H1 (cell line): Measurements from ENCODE around the gene CCDC63.

Experiments used
- CTCF ChIP-seq, 3 experiments: IDR thresholded peaks; 1 replicate in 2 of 3; 2 replicates in 1 of 3; pipeline versions ENCODE4 v1.5.1 to v1.6.1; 2011; ENCODE audit warnings: low read length in 3 of 3, mild to moderate bottlenecking in 3 of 3, inconsistent platforms in 2 of 3, low read depth in 1 of 3, moderate library complexity in 1 of 3; ENCODE audit not compliant: insufficient read depth in 1 of 3; ENCODE audit errors: control extremely low read depth in 1 of 3
- EP300 ChIP-seq, 2 experiments: IDR thresholded peaks; 1 replicate in 1 of 2; 2 replicates in 1 of 2; pipeline ENCODE4 v1.6.1; 2011 to 2012; ENCODE audit warnings: low read depth in 2 of 2, low read length in 2 of 2, mild to moderate bottlenecking in 2 of 2, borderline replicate concordance in 1 of 2, inconsistent platforms in 1 of 2, moderate library complexity in 1 of 2

DNA sequence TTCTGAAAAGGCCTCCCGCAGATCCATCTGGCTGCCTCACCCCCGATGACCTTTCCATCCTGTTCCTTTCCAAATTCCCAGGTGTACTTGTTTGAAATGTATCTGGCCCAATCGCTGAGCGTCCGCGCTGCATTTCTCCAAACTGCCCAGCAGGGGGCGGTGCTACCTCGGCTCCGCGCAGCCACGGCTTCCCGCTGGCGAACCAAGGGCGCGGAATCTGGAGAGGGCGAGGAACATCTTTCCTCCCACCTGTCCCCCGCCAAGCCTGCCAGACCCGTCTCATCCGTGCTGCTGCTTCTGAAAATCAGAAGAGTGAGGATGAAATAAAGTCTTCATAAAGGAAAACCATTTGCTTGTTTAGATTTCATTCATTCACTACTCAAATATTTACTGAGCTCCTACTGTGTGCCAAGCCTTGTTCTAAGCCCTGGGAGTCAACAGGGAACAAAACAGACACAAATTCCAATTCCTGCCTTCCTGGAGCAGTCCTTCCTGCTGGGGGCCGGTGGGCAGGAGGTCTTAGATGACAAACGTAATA is 90.4 kb downstream of the CCDC63 start:
- 0 out of 3 replicates have a peak, but pooled peaks of 1 of the 2 experiments have one; percentile 43 for TF ChIP-seq EP300 (IDR thresholded peaks at IDR 0.05; ENCODE audit: borderline replicate concordance in 1 of 2, low read depth in 2 of 2, low read length in 2 of 2)
- peak; percentile 80 to 91 (median 88) for TF ChIP-seq CTCF (IDR thresholded peaks at IDR 0.05; ENCODE audit: control extremely low read depth in 1 of 3, insufficient read depth in 1 of 3, low read depth in 1 of 3, low read length in 3 of 3)
